Measurements from ENCODE around the gene PLEKHG4.

The PLEKHG4 gene

GRCh38 chr16:67296420-67296819, 17.1 kb downstream of the PLEKHG4 start:
- peaks cover 5% of the 10 kb centered on the region for H3K27me3 ChIP-seq (replicated peaks)
- H3K27ac ChIP-seq, result no peak overlapping the region
- in situ Hi-C loops (cut with HindIII; ENCODE audit: low pct_ligation_motif_present, low sequenced_read_pairs), result no loop called here
- TF ChIP-seq CTCF (IDR thresholded peaks at IDR 0.05; ENCODE audit: low read depth, low read length, missing control alignments), result no peak
- no peak overlapping the region for H3K4me3 ChIP-seq (ENCODE audit: low read depth, low read length)
- H3K36me3 ChIP-seq (replicated peaks), result no peaks in the 10 kb centered on the region
- DNase-seq, result peak; percentile 57

- in situ Hi-C loops (cut with HindIII; ENCODE audit: low pct_ligation_motif_present, low sequenced_read_pairs), result no loop called here
- Histone ChIP-seq H3K27me3 (replicated peaks) (peaks cover 5% of the 10 kb centered on the region), H3K4me3 (ENCODE audit: low read depth, low read length) (no peak overlapping the region), H3K27ac (no peak overlapping the region), H3K36me3 (replicated peaks) (no peaks in the 10 kb centered on the region)
- no peak for TF ChIP-seq CTCF (IDR thresholded peaks at IDR 0.05; ENCODE audit: low read depth, low read length, missing control alignments)
- no peak for DNase-seq
Observed at GRCh38 chr16:67298277-67298676, 18.9 kb downstream of the PLEKHG4 start.

GRCh38 chr16:67299269-67299668, 19.9 kb downstream of the PLEKHG4 start:
- no peak for DNase-seq
- in situ Hi-C loops (cut with HindIII; ENCODE audit: low pct_ligation_motif_present, low sequenced_read_pairs), result no loop called here
- Histone ChIP-seq H3K27ac (no peak overlapping the region), H3K36me3 (replicated peaks) (no peaks in the 10 kb centered on the region), H3K4me3 (ENCODE audit: low read depth, low read length) (no peak overlapping the region), H3K27me3 (replicated peaks) (peaks cover 5% of the 10 kb centered on the region)
- TF ChIP-seq CTCF (IDR thresholded peaks at IDR 0.05; ENCODE audit: low read depth, low read length, missing control alignments), result no peak

GRCh38 chr16:67301080-67301782, 21.9 kb downstream of the PLEKHG4 start:
- H3K4me3 ChIP-seq (ENCODE audit: low read depth, low read length), result no peak overlapping the region
- in situ Hi-C loops (cut with HindIII; ENCODE audit: low pct_ligation_motif_present, low sequenced_read_pairs), result no loop called here
- H3K36me3 ChIP-seq (replicated peaks), result no peaks in the 10 kb centered on the region
- H3K27ac ChIP-seq, result no peak overlapping the region
- TF ChIP-seq CTCF (IDR thresholded peaks at IDR 0.05; ENCODE audit: low read depth, low read length, missing control alignments), result no peak
- no peak for DNase-seq
- H3K27me3 ChIP-seq (replicated peaks), result no peaks in the 10 kb centered on the region

- Histone ChIP-seq H3K36me3 (replicated peaks) (no peaks in the 10 kb centered on the region), H3K27ac (no peak overlapping the region), H3K4me3 (ENCODE audit: low read depth, low read length) (no peak overlapping the region), H3K27me3 (replicated peaks) (no peaks in the 10 kb centered on the region)
- in situ Hi-C loops (cut with HindIII; ENCODE audit: low pct_ligation_motif_present, low sequenced_read_pairs), result no loop called here
- no peak for DNase-seq
- no peak for TF ChIP-seq CTCF (IDR thresholded peaks at IDR 0.05; ENCODE audit: low read depth, low read length, missing control alignments)
Observed at GRCh38 chr16:67302076-67302475, 22.7 kb downstream of the PLEKHG4 start.

GRCh38 chr16:67302970-67303369, 23.6 kb downstream of the PLEKHG4 start:
- Histone ChIP-seq H3K27ac (no peak overlapping the region), H3K4me3 (ENCODE audit: low read depth, low read length) (no peak overlapping the region)
- in situ Hi-C loops (cut with HindIII; ENCODE audit: low pct_ligation_motif_present, low sequenced_read_pairs), result no loop called here

More at GRCh38 chr16:67302970-67303369, 23.6 kb downstream of the PLEKHG4 start:
- no peak for TF ChIP-seq CTCF (IDR thresholded peaks at IDR 0.05; ENCODE audit: low read depth, low read length, missing control alignments)
- no peak for DNase-seq
- no peaks in the 10 kb centered on the region for H3K36me3 ChIP-seq (replicated peaks)
- H3K27me3 ChIP-seq (replicated peaks), result no peaks in the 10 kb centered on the region

Measured in brain microvascular endothelial cell (primary cell).